Gastrocnemius medialis (tissue), 4 donors: ENCODE measurements around the gene TM2D1. TPM values are rescaled to one million over a fixed set of nuclear protein-coding genes. Genes with fewer than 3 reads are reported as not detected.
A peak's percentile ranks its signal among the peaks of the same experiment; 100 is the strongest.

ENCODE experiments used
- ATAC-seq, 2 donors: fragments of 150-250 bp; one replicate each; pipeline ENCODE4 v1.9.1; 2016
- DNase-seq, 2 donors: peaks; one replicate each; pipeline ENCODE4 v3.0.0-alpha.2; 2019
- H3K27ac ChIP-seq, 4 donors: fragments of 200-600 bp; sonication (generic); 1 replicate in 1 of 4; 2 replicates in 3 of 4; pipeline ENCODE4 v1.5.1; 2016 to 2018; ENCODE audit warnings: mild to moderate bottlenecking in 2 of 4, moderate library complexity in 1 of 4
- H3K27me3 ChIP-seq, 3 donors: fragments of 200-600 bp; sonication (generic) in 2 of 3; 1 replicate in 1 of 3; 2 replicates in 2 of 3; pipeline versions ENCODE4 v1.5.1 to v1.6.0; 2016 to 2019; ENCODE audit warnings: mild to moderate bottlenecking in 1 of 3, moderate library complexity in 1 of 3
- H3K36me3 ChIP-seq, 2 donors: fragments of 200-600 bp; sonication (generic) in 1 of 2; one replicate each; pipeline ENCODE4 v1.5.1; 2017 to 2018
- H3K4me1 ChIP-seq, 2 donors: fragments of 200-600 bp; sonication (generic) in 1 of 2; one replicate each; pipeline ENCODE4 v1.5.1; 2016 to 2017; ENCODE audit warnings: mild to moderate bottlenecking in 2 of 2
- H3K4me3 ChIP-seq, 4 donors: fragments of 200-600 bp; sonication (generic) in 3 of 4; 1 replicate in 1 of 4; 2 replicates in 3 of 4; pipeline ENCODE4 v1.5.1; 2016 to 2019; ENCODE audit warnings: mild to moderate bottlenecking in 2 of 4
- H3K9me3 ChIP-seq, 3 donors: fragments of 200-600 bp; sonication (generic) in 2 of 3; 1 replicate in 1 of 3; 2 replicates in 2 of 3; pipeline ENCODE4 v1.5.1; 2016 to 2019
- POLR2A ChIP-seq, 2 donors: fragments of 450-650 bp; IDR thresholded peaks; one replicate each; pipeline ENCODE4 v1.6.1; 2017; ENCODE audit warnings: antibody characterized with exemption in 2 of 2, mild to moderate bottlenecking in 2 of 2, moderate library complexity in 2 of 2
- in situ Hi-C, 4 donors: fragments of 200-750 bp; cut with MboI; loops; one replicate each; pipeline versions ENCODE4 v1.15.0 to v1.8.0; 2017; ENCODE audit warnings: low sequenced_read_pairs in 4 of 4
- intact Hi-C: fragments of 100-400 bp; cut with DNase I; formaldehyde crosslinking; loops from one replicate; pipeline ENCODE4 v1.15.1; 2023; ENCODE audit warnings: low total_unique reads
- total RNA-seq, 4 donors: library from RNA; depleted of rRNA; stranded (reverse); fragments of >200 nt; gene quantifications; one replicate each; pipeline versions ENCODE4 v1.1.0 to v1.2.3, GENCODE V29; 2016
- TF ChIP-seq, protein P1 (sequence below), 5 experiments: fragments of 450-650 bp in 3 of 5; fragments of 200-600 bp in 2 of 5; sonication (generic) in 2 of 5; IDR thresholded peaks in 4 of 5; conservative IDR thresholded peaks in 1 of 5; 1 replicate in 4 of 5; 2 replicates in 1 of 5; pipeline ENCODE4 v1.5.1; 2016 to 2019; ENCODE audit warnings: antibody characterized with exemption in 5 of 5, mild to moderate bottlenecking in 3 of 5, moderate library complexity in 3 of 5

Gene TM2D1
- total RNA-seq, 4 donors from 2014 or later: 33.6 to 56.8 (median 38.5) TPM

DNA sequence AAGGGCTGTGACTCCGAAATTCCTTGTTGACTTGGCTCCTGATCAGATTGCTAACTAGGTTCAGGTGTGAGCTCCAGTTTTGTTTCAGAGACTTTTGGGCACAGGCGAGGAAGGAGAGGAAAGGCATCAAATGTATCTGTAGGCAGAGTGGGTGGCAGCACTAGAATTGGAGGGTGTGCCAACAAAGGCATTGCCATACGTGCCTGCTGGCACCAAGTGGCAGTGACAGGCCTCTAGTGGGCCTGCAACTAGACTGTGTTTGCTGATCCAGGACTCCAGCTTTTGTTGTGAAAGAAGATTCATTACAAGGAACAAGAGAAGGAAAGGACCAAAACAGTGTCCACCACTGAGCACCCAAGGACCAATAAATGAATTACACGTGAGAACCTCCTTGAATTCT is 79.5 kb downstream of the TM2D1 start:
- TF ChIP-seq, protein P1, sequence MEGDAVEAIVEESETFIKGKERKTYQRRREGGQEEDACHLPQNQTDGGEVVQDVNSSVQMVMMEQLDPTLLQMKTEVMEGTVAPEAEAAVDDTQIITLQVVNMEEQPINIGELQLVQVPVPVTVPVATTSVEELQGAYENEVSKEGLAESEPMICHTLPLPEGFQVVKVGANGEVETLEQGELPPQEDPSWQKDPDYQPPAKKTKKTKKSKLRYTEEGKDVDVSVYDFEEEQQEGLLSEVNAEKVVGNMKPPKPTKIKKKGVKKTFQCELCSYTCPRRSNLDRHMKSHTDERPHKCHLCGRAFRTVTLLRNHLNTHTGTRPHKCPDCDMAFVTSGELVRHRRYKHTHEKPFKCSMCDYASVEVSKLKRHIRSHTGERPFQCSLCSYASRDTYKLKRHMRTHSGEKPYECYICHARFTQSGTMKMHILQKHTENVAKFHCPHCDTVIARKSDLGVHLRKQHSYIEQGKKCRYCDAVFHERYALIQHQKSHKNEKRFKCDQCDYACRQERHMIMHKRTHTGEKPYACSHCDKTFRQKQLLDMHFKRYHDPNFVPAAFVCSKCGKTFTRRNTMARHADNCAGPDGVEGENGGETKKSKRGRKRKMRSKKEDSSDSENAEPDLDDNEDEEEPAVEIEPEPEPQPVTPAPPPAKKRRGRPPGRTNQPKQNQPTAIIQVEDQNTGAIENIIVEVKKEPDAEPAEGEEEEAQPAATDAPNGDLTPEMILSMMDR (IDR thresholded peaks at IDR 0.05 in 4 of 5, conservative IDR thresholded peaks at IDR 0.05 in 1 of 5): no peak
- no peak for TF ChIP-seq POLR2A (IDR thresholded peaks at IDR 0.05)
- Histone ChIP-seq H3K4me1 (peaks cover 0 to 2% of the 10 kb centered on the region in 2 donors), H3K4me3 (no peak overlapping the region), H3K36me3 (no peaks in the 10 kb centered on the region), H3K27ac (no peak overlapping the region), H3K9me3 (no peaks in the 10 kb centered on the region), H3K27me3 (no peaks in the 10 kb centered on the region)
- no peak for ATAC-seq
- intact Hi-C loops: no loop called here
- in situ Hi-C loops: loop anchor here in 3 of 4 donors (25.0 kb wide), 1 partner anchor 608 kb away; no protein-coding TSS in a partner anchor
- no peak for DNase-seq

DNA sequence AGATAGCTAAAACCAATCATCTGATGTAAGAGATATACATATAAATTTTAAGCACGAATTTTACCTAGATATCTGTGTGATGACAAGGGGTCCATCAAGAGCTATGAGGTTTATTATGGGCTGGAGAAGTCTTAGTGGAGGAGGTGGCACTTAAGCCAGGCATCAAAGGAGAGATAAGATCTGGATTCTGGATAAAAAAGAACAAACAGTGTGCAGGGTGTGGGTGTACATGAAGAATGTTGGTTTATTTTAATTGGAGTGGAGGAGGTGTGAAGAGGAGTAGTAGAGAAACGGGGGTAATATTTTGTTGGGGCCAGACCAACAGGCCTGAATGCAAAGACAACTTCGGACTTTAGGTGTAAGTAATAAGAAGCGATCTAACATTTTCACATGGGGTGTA is 80.6 kb downstream of the TM2D1 start:
- ATAC-seq (no peak), DNase-seq (no peak)
- Histone ChIP-seq H3K27me3 (no peaks in the 10 kb centered on the region), H3K27ac (no peak overlapping the region), H3K4me3 (no peak overlapping the region), H3K9me3 (no peaks in the 10 kb centered on the region), H3K36me3 (no peaks in the 10 kb centered on the region), H3K4me1 (peaks cover 0 to 6% of the 10 kb centered on the region in 2 donors)
- no peak for TF ChIP-seq POLR2A (IDR thresholded peaks at IDR 0.05)
- TF ChIP-seq, protein P1 (IDR thresholded peaks at IDR 0.05 in 4 of 5, conservative IDR thresholded peaks at IDR 0.05 in 1 of 5): no peak
- intact Hi-C loops: no loop called here
- in situ Hi-C loops: loop anchor here in 3 of 4 donors (25.0 kb wide), 1 partner anchor 607 kb away; no protein-coding TSS in a partner anchor

DNA sequence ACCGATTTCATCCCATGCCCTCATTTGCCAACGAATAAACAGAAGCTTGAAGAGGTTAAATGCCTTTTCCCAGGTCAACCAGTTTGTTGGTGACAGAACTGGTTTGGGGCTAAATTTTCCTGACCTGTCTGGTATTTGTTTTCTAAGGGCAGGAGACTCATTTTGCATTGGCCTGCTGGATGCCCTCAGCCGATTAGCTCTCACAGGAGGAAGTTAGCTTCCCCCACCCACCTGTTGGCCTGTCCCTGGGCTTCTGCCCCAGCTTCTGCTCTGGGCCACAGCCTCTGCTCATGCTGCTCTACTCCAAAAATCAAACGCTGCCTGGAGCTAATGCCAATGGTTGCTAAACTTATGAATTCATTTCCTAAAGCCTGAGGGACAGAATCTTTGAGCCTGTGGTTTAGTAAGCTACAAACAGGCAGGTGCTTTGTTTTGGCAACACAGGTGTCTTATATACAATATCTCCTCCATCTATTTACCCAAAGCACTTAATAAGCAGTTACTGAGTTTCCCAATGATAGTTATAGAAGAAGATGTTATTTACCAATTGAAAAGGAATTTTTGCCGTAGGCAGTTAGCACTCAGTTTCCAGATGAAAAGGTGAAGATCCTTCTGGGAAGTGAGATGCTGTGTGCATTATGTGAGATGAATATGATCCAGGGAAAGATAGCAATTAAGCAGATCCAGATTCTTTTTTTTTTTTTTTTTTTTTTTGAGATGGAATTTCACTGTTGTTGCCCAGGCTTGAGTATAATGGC is 82.3 kb downstream of the TM2D1 start:
- in situ Hi-C loops: loop anchor here in 3 of 4 donors (25.0 kb wide), 1 partner anchor 605 kb away; no protein-coding TSS in a partner anchor
- no peak for ATAC-seq
- peaks cover 0 to 18% of the 10 kb centered on the region in 2 donors for H3K4me1 ChIP-seq
- H3K4me3 ChIP-seq: no peak overlapping the region
- H3K36me3 ChIP-seq: no peaks in the 10 kb centered on the region
- intact Hi-C loops: no loop called here
- TF ChIP-seq, protein P1 (IDR thresholded peaks at IDR 0.05 in 4 of 5, conservative IDR thresholded peaks at IDR 0.05 in 1 of 5): no peak
- TF ChIP-seq POLR2A (IDR thresholded peaks at IDR 0.05): no peak
- H3K27me3 ChIP-seq: no peaks in the 10 kb centered on the region
- H3K27ac ChIP-seq: no peak overlapping the region
- no peak for DNase-seq
- H3K9me3 ChIP-seq: no peaks in the 10 kb centered on the region

DNA sequence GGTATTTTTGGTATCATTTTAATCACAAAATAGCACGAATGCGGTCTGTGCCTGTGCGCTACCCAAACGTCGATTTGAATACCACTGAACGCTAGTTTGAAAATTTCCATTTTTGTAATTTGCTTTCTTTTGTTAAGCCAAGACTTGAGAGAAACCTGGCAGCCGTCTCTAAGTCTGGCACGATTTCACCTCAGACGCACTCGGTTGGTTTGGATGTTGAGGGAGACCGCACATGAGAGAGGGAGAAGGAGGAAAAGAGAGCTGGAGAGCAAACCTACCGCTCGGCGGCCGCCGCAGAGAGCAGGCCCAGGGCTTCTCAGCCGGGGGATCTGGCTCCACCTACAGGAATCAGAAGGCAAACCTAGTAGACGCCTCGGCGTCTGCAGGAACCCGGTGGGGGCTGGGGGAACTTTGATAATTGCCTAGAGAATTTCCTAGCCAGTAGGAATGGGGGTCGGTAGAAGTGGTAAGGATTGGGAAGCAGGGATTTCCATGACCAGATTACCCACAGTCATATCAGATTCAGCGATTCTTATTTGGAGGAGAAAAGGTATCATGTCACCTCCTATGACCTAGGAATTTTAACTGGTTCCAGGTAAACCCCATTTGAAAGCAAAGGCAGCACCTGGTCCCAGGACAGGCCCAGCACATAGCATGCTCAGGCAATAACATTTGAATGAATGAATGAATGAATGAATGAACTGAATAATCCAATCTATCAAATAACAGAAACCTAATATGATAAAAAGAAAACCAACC is 83.2 kb downstream of the TM2D1 start:
- Histone ChIP-seq H3K4me3 (peak overlapping the region; percentile 18 to 36 (median 24)), H3K27ac (peak overlapping the region; percentile 32 to 59 (median 51)), H3K4me1 (peaks cover 0 to 22% of the 10 kb centered on the region in 2 donors), H3K27me3 (no peaks in the 10 kb centered on the region), H3K9me3 (no peaks in the 10 kb centered on the region), H3K36me3 (no peaks in the 10 kb centered on the region)
- in situ Hi-C loops (loop anchor here in 3 of 4 donors (25.0 kb wide), 1 partner anchor 604 kb away; no protein-coding TSS in a partner anchor), intact Hi-C loops (loop anchor here (1.0 kb wide), 1 partner anchor 591 kb away; no protein-coding TSS in a partner anchor)
- DNase-seq: peak; percentile 57 to 71
- TF ChIP-seq, protein P1 (IDR thresholded peaks at IDR 0.05 in 4 of 5, conservative IDR thresholded peaks at IDR 0.05 in 1 of 5): peak; percentile 24 to 78 (median 53)
- TF ChIP-seq POLR2A (IDR thresholded peaks at IDR 0.05): no peak
- peak; percentile 60 to 79 for ATAC-seq
